GM19324 (cell line): ENCODE results near the gene AAMDC.
"Not testable (repeated sequence)": the region's sequence is repeated elsewhere in the genome, so short reads cannot be mapped to it uniquely, and the experiment has no call there.

Experiments used
- ATAC-seq: cut with Tn5 transposase; IDR thresholded peaks from one replicate; pipeline ENCODE4 v1.9.1; 2021; ENCODE audit warnings: mild to moderate bottlenecking, moderate library complexity; ENCODE audit not compliant: unreplicated experiment, low FRiP score

AAMDC gene

GRCh38 chr11:77883775-77884174 lies 62.8 kb downstream of the AAMDC start:
- no peak for ATAC-seq

GRCh38 chr11:77884186-77884828 lies 63.4 kb downstream of the AAMDC start:
- ATAC-seq: no peak

GRCh38 chr11:77884829-77885190 lies 63.9 kb downstream of the AAMDC start:
- ATAC-seq: no peak

GRCh38 chr11:77886401-77886800 lies 65.5 kb downstream of the AAMDC start:
- ATAC-seq: no peak

GRCh38 chr11:77889045-77889444 lies 68.1 kb downstream of the AAMDC start:
- not testable (repeated sequence) for ATAC-seq

GRCh38 chr11:77890100-77890614 lies 69.2 kb downstream of the AAMDC start:
- ATAC-seq: not testable (repeated sequence)

GRCh38 chr11:77890619-77891056 lies 69.7 kb downstream of the AAMDC start:
- not testable (repeated sequence) for ATAC-seq

- not testable (repeated sequence) for ATAC-seq
Measured at GRCh38 chr11:77891256-77891655, 70.3 kb downstream of the AAMDC start.

- ATAC-seq: not testable (repeated sequence)
Measured at GRCh38 chr11:77891703-77892102, 70.8 kb downstream of the AAMDC start.

- ATAC-seq: not testable (repeated sequence)
Measured at GRCh38 chr11:77894949-77895348, 74.0 kb downstream of the AAMDC start.

GRCh38 chr11:77908835-77909234 lies 87.9 kb downstream of the AAMDC start:
- ATAC-seq: no peak

- ATAC-seq: no peak
Measured at GRCh38 chr11:77909277-77909676, 88.3 kb downstream of the AAMDC start.

GRCh38 chr11:77910828-77911227 lies 89.9 kb downstream of the AAMDC start:
- ATAC-seq: not testable (repeated sequence)

GRCh38 chr11:77913608-77914306 lies 92.8 kb downstream of the AAMDC start:
- not testable (repeated sequence) for ATAC-seq

GRCh38 chr11:77914307-77914791 lies 93.4 kb downstream of the AAMDC start:
- ATAC-seq: not testable (repeated sequence)

GRCh38 chr11:77917713-77918112 lies 96.8 kb downstream of the AAMDC start:
- ATAC-seq: not testable (repeated sequence)
